ENCODE data around the gene HBQ1.

Gene HBQ1

DNA sequence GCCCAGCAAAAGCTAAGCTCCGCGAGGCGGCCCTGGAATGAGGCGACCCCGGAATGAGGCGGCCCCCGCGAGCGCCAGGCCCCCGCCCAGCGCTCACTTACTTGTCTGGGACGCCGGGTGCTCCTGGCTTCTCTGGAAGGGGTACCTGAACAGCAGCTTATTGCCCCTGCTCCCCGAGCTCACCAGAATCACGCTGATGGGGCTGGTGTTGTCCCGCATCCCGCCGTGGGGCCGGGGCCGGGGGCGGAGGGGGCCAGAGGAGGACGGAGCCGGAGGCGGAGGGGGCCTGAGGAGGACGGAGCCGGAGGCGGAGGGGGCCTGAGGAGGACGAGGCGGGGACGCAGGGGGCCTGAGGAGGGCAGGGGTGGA, 42.2 kb upstream of the HBQ1 start:
- peak overlapping the region; percentile 42 for H3K27ac ChIP-seq (ENCODE audit: low read depth, low read length)
- H3K4me3 ChIP-seq (ENCODE audit: low read depth, low read length): peak overlapping the region; percentile 81
- H3K9me3 ChIP-seq (ENCODE audit: insufficient read depth, low read depth, low read length): no peaks in the 10 kb centered on the region
- no peaks in the 10 kb centered on the region for H3K36me3 ChIP-seq (ENCODE audit: control insufficient read depth in 1 of 2, insufficient read depth in 2 of 2, low read length in 2 of 2)
- peak overlapping the region; percentile 100 for H4K12ac ChIP-seq (ENCODE audit: low read depth, low read length)
- H4K8ac ChIP-seq (ENCODE audit: low read depth, low read length): peak overlapping the region; percentile 98
- peak overlapping the region; percentile 78 for H2BK5ac ChIP-seq (ENCODE audit: low read depth, low read length, poor library complexity)
- no peaks in the 10 kb centered on the region for H3K27me3 ChIP-seq (ENCODE audit: insufficient read depth, low read length)
- H2AK5ac ChIP-seq (ENCODE audit: low read length): peak overlapping the region; percentile 76
- peak overlapping the region; percentile 91 for H3K4me2 ChIP-seq (ENCODE audit: low read length)
- peaks cover 0 to 2% of the 10 kb centered on the region in 2 experiments for H3K4me1 ChIP-seq (ENCODE audit: control insufficient read depth in 1 of 2, insufficient read depth in 2 of 2, low read length in 2 of 2)
- DNase-seq: peak in 1 of 2 donors; percentile 32
- H2BK12ac ChIP-seq (ENCODE audit: low read length): no peak overlapping the region
- H3K14ac ChIP-seq (ENCODE audit: low read length): peak overlapping the region; percentile 96
- peak overlapping the region; percentile 93 for H3K9ac ChIP-seq (ENCODE audit: low read length)
- WGBS (ENCODE audit: extremely low coverage, insufficient coverage, insufficient read length): no CpG with 5 or more reads among the region's 30 CpGs
- H3K4ac ChIP-seq (ENCODE audit: low read depth, low read length): peak overlapping the region; percentile 97
- H3K79me2 ChIP-seq (ENCODE audit: control insufficient read depth, insufficient read depth, low read length, poor library complexity): peaks cover 2% of the 10 kb centered on the region
- peak overlapping the region; percentile 92 for H2AFZ ChIP-seq (ENCODE audit: insufficient read depth, low read length, poor library complexity)
- H3K18ac ChIP-seq (ENCODE audit: low read length): peak overlapping the region; percentile 93
- peaks cover 6% of the 10 kb centered on the region for H3K79me1 ChIP-seq (ENCODE audit: low read length)
- peak overlapping the region; percentile 57 for H2BK120ac ChIP-seq (ENCODE audit: insufficient read depth, low read length, poor library complexity)
- peak overlapping the region; percentile 98 for H4K91ac ChIP-seq (ENCODE audit: low read depth, low read length)
- no peak overlapping the region for H3K23ac ChIP-seq (ENCODE audit: low read length)

DNA sequence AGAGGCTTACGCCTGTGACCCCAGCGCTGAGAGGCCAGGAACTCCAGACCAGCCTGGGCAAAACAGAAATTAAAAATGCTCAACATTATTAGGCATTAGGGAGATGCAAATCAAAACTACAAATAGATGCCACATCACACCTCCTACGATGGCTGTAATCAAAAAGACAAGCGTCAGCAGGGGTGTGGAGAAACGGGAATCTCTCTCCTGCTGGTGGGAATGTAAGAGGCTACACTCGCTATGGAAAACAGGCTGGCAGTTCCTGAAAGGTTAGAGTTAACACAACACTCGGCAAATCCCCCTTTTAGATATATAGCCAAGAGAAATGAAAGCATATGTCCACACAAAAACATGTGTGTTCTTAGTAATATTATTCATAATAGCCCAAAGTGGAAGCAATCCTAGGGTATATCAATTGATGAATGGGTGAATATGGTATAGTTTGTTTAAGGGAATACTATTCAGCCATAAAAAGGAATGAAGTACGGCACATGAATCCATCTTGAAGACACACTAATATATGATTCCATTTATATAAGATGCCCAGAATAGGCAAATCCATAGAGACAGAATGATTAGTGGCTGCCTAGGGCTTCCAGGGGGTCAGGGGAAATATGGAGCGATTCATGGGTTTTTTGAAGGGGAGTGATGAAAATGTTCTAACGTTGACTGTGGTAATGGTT, 39.9 kb upstream of the HBQ1 start:
- Histone ChIP-seq H3K9ac (ENCODE audit: low read length) (no peak overlapping the region), H3K4me2 (ENCODE audit: low read length) (no peak overlapping the region), H2AFZ (ENCODE audit: insufficient read depth, low read length, poor library complexity) (no peak overlapping the region), H3K18ac (ENCODE audit: low read length) (no peak overlapping the region), H2BK12ac (ENCODE audit: low read length) (no peak overlapping the region), H3K4me1 (ENCODE audit: control insufficient read depth in 1 of 2, insufficient read depth in 2 of 2, low read length in 2 of 2) (peaks cover 0 to 2% of the 10 kb centered on the region in 2 experiments), H3K14ac (ENCODE audit: low read length) (no peak overlapping the region), H3K9me3 (ENCODE audit: insufficient read depth, low read depth, low read length) (no peaks in the 10 kb centered on the region), H2BK5ac (ENCODE audit: low read depth, low read length, poor library complexity) (no peak overlapping the region), H3K27me3 (ENCODE audit: insufficient read depth, low read length) (no peaks in the 10 kb centered on the region), H2AK5ac (ENCODE audit: low read length) (no peak overlapping the region), H4K8ac (ENCODE audit: low read depth, low read length) (no peak overlapping the region), H3K4me3 (ENCODE audit: low read depth, low read length) (no peak overlapping the region), H3K4ac (ENCODE audit: low read depth, low read length) (no peak overlapping the region), H2BK120ac (ENCODE audit: insufficient read depth, low read length, poor library complexity) (no peak overlapping the region), H3K36me3 (ENCODE audit: control insufficient read depth in 1 of 2, insufficient read depth in 2 of 2, low read length in 2 of 2) (no peaks in the 10 kb centered on the region), H4K12ac (ENCODE audit: low read depth, low read length) (no peak overlapping the region), H3K27ac (ENCODE audit: low read depth, low read length) (no peak overlapping the region), H3K79me1 (ENCODE audit: low read length) (peaks cover 6% of the 10 kb centered on the region), H3K79me2 (ENCODE audit: control insufficient read depth, insufficient read depth, low read length, poor library complexity) (peaks cover 2% of the 10 kb centered on the region), H3K23ac (ENCODE audit: low read length) (no peak overlapping the region), H4K91ac (ENCODE audit: low read depth, low read length) (no peak overlapping the region)
- DNase-seq: peak in 1 of 2 donors; percentile 52
- WGBS (ENCODE audit: extremely low coverage, insufficient coverage, insufficient read length): no CpG with 5 or more reads among the region's 10 CpGs

GRCh38 chr16:142405-142967, 37.8 kb upstream of the HBQ1 start:
- no peak overlapping the region for H2AFZ ChIP-seq (ENCODE audit: insufficient read depth, low read length, poor library complexity)
- H3K4ac ChIP-seq (ENCODE audit: low read depth, low read length): no peak overlapping the region
- no peak overlapping the region for H3K4me2 ChIP-seq (ENCODE audit: low read length)
- DNase-seq: no peak
- no peak overlapping the region for H2BK5ac ChIP-seq (ENCODE audit: low read depth, low read length, poor library complexity)
- H3K27ac ChIP-seq (ENCODE audit: low read depth, low read length): no peak overlapping the region
- no peak overlapping the region for H3K4me3 ChIP-seq (ENCODE audit: low read depth, low read length)
- no peak overlapping the region for H3K9ac ChIP-seq (ENCODE audit: low read length)
- no peak overlapping the region for H2AK5ac ChIP-seq (ENCODE audit: low read length)
- no peak overlapping the region for H2BK12ac ChIP-seq (ENCODE audit: low read length)
- H3K27me3 ChIP-seq (ENCODE audit: insufficient read depth, low read length): no peaks in the 10 kb centered on the region
- no peaks in the 10 kb centered on the region for H3K9me3 ChIP-seq (ENCODE audit: insufficient read depth, low read depth, low read length)
- H3K79me2 ChIP-seq (ENCODE audit: control insufficient read depth, insufficient read depth, low read length, poor library complexity): peaks cover 2% of the 10 kb centered on the region
- no peak overlapping the region for H4K12ac ChIP-seq (ENCODE audit: low read depth, low read length)
- no CpG with 5 or more reads among the region's 12 CpGs for WGBS (ENCODE audit: extremely low coverage, insufficient coverage, insufficient read length)
- peaks cover 6% of the 10 kb centered on the region for H3K79me1 ChIP-seq (ENCODE audit: low read length)
- H2BK120ac ChIP-seq (ENCODE audit: insufficient read depth, low read length, poor library complexity): no peak overlapping the region
- H4K91ac ChIP-seq (ENCODE audit: low read depth, low read length): no peak overlapping the region
- no peaks in the 10 kb centered on the region for H3K36me3 ChIP-seq (ENCODE audit: control insufficient read depth in 1 of 2, insufficient read depth in 2 of 2, low read length in 2 of 2)
- H3K4me1 ChIP-seq (ENCODE audit: control insufficient read depth in 1 of 2, insufficient read depth in 2 of 2, low read length in 2 of 2): no peaks in the 10 kb centered on the region
- no peak overlapping the region for H3K18ac ChIP-seq (ENCODE audit: low read length)
- no peak overlapping the region for H3K14ac ChIP-seq (ENCODE audit: low read length)
- H4K8ac ChIP-seq (ENCODE audit: low read depth, low read length): no peak overlapping the region
- no peak overlapping the region for H3K23ac ChIP-seq (ENCODE audit: low read length)

GRCh38 chr16:143047-143446, 37.2 kb upstream of the HBQ1 start:
- H3K79me1 ChIP-seq (ENCODE audit: low read length): peaks cover 4% of the 10 kb centered on the region
- no peak overlapping the region for H3K14ac ChIP-seq (ENCODE audit: low read length)
- no peaks in the 10 kb centered on the region for H3K36me3 ChIP-seq (ENCODE audit: control insufficient read depth in 1 of 2, insufficient read depth in 2 of 2, low read length in 2 of 2)
- no peak overlapping the region for H4K91ac ChIP-seq (ENCODE audit: low read depth, low read length)
- no peak overlapping the region for H4K12ac ChIP-seq (ENCODE audit: low read depth, low read length)
- H3K9me3 ChIP-seq (ENCODE audit: insufficient read depth, low read depth, low read length): no peaks in the 10 kb centered on the region
- H3K4me3 ChIP-seq (ENCODE audit: low read depth, low read length): no peak overlapping the region
- H3K27me3 ChIP-seq (ENCODE audit: insufficient read depth, low read length): no peaks in the 10 kb centered on the region
- DNase-seq: no peak
- H3K9ac ChIP-seq (ENCODE audit: low read length): no peak overlapping the region
- H3K23ac ChIP-seq (ENCODE audit: low read length): no peak overlapping the region
- H3K18ac ChIP-seq (ENCODE audit: low read length): no peak overlapping the region
- WGBS (ENCODE audit: extremely low coverage, insufficient coverage, insufficient read length): no CpG with 5 or more reads among the region's 6 CpGs
- H4K8ac ChIP-seq (ENCODE audit: low read depth, low read length): no peak overlapping the region
- H2BK12ac ChIP-seq (ENCODE audit: low read length): no peak overlapping the region
- no peak overlapping the region for H2BK5ac ChIP-seq (ENCODE audit: low read depth, low read length, poor library complexity)
- no peak overlapping the region for H2AFZ ChIP-seq (ENCODE audit: insufficient read depth, low read length, poor library complexity)
- no peak overlapping the region for H2AK5ac ChIP-seq (ENCODE audit: low read length)
- H3K4me2 ChIP-seq (ENCODE audit: low read length): no peak overlapping the region
- H3K27ac ChIP-seq (ENCODE audit: low read depth, low read length): no peak overlapping the region
- H3K4me1 ChIP-seq (ENCODE audit: control insufficient read depth in 1 of 2, insufficient read depth in 2 of 2, low read length in 2 of 2): no peaks in the 10 kb centered on the region
- H3K4ac ChIP-seq (ENCODE audit: low read depth, low read length): no peak overlapping the region
- H2BK120ac ChIP-seq (ENCODE audit: insufficient read depth, low read length, poor library complexity): no peak overlapping the region
- H3K79me2 ChIP-seq (ENCODE audit: control insufficient read depth, insufficient read depth, low read length, poor library complexity): peaks cover under 1% of the 10 kb centered on the region
